GM12878 (cell line): ENCODE results near the gene BRIX1. TPM values are rescaled to one million over a fixed set of nuclear protein-coding genes. Genes with fewer than 3 reads are reported as not detected.

Source experiments
- BHLHE40 ChIP-seq, 2 experiments: fragments of 450-650 bp in 1 of 2; IDR thresholded peaks; 2 replicates each; pipeline ENCODE4 v1.6.1; 2011 to 2017; ENCODE audit warnings: low read depth in 2 of 2, borderline replicate concordance in 1 of 2, improper control_type of control experiment in 1 of 2, low read length in 1 of 2, mild to moderate bottlenecking in 1 of 2
- BMI1 ChIP-seq: fragments of 450-650 bp; IDR thresholded peaks from 2 replicates; pipeline ENCODE4 v1.6.1; 2016; ENCODE audit warnings: mild to moderate bottlenecking, moderate library complexity, borderline replicate concordance
- CHD4 ChIP-seq: fragments of 200-600 bp; sonication (generic); IDR thresholded peaks from 2 replicates; pipeline ENCODE4 v1.6.1; 2016; ENCODE audit warnings: mild to moderate bottlenecking
- CREB1 ChIP-seq: IDR thresholded peaks from 2 replicates; pipeline ENCODE4 v1.6.1; 2012; ENCODE audit warnings: low read depth, mild to moderate bottlenecking, inconsistent platforms
- CREM ChIP-seq: IDR thresholded peaks from 2 replicates; pipeline ENCODE4 v1.6.1; 2014; ENCODE audit warnings: antibody characterized with exemption, low read depth
- EGR1 ChIP-seq, 2 experiments: IDR thresholded peaks; 1 replicate in 1 of 2; 2 replicates in 1 of 2; pipeline ENCODE4 v1.6.1; 2011 to 2012; ENCODE audit warnings: low read depth in 2 of 2, low read length in 2 of 2, borderline replicate concordance in 1 of 2, mild to moderate bottlenecking in 1 of 2, moderate library complexity in 1 of 2
- EZH2 ChIP-seq: IDR thresholded peaks from 2 replicates; pipeline ENCODE4 v1.6.1; 2012; ENCODE audit warnings: low read depth, mild to moderate bottlenecking, control low read depth, inconsistent platforms, low read length, borderline replicate concordance; ENCODE audit not compliant: control insufficient read depth
- LARP7 ChIP-seq: fragments of 450-650 bp; IDR thresholded peaks from 2 replicates; pipeline ENCODE4 v1.6.1; 2017; ENCODE audit warnings: mild to moderate bottlenecking
- MEF2B ChIP-seq: fragments of 450-650 bp; IDR thresholded peaks from 2 replicates; pipeline ENCODE4 v1.6.1; 2018; ENCODE audit warnings: mild to moderate bottlenecking, moderate library complexity; ENCODE audit not compliant: partially characterized antibody, poor library complexity, severe bottlenecking
- MTA3 ChIP-seq: IDR thresholded peaks from 2 replicates; pipeline ENCODE4 v1.6.1; 2012; ENCODE audit warnings: low read length, inconsistent platforms, borderline replicate concordance
- MYB ChIP-seq: fragments of 150-350 bp; IDR thresholded peaks from 2 replicates; pipeline ENCODE4 v1.6.1; 2014; ENCODE audit warnings: mild to moderate bottlenecking, low read depth, low read length, borderline replicate concordance
- MYC ChIP-seq: IDR thresholded peaks from 2 replicates; pipeline ENCODE4 v1.6.1; 2011; ENCODE audit warnings: mild to moderate bottlenecking, low read length, moderate library complexity, inconsistent platforms; ENCODE audit not compliant: insufficient read depth, insufficient replicate concordance, insufficient read length, severe bottlenecking
- NBN ChIP-seq: fragments of 450-650 bp; IDR thresholded peaks from 2 replicates; pipeline ENCODE4 v1.6.1; 2016
- NRF1 ChIP-seq: conservative IDR thresholded peaks from 2 replicates; pipeline ENCODE4 v1.6.1; 2011; ENCODE audit warnings: mild to moderate bottlenecking, low read depth, low read length, improper control_type of control experiment
- POLR2A ChIP-seq: IDR thresholded peaks from 2 replicates; pipeline ENCODE4 v1.6.1; 2011; ENCODE audit warnings: low read depth, mild to moderate bottlenecking, low read length
- RBBP5 ChIP-seq: fragments of 200-600 bp; sonication (generic); conservative IDR thresholded peaks from 2 replicates; pipeline ENCODE4 v1.6.1; 2016
- RCOR1 ChIP-seq: conservative IDR thresholded peaks from 2 replicates; pipeline ENCODE4 v1.6.1; 2012; ENCODE audit warnings: low read depth, low read length, improper control_type of control experiment
- RELA ChIP-seq: fragments of 450-650 bp; IDR thresholded peaks from 2 replicates; pipeline ENCODE4 v1.8.0; 2014; ENCODE audit warnings: borderline replicate concordance; ENCODE audit not compliant: partially characterized antibody
- RUNX3 ChIP-seq: IDR thresholded peaks from 2 replicates; pipeline ENCODE4 v1.6.1; 2012; ENCODE audit warnings: low read length, inconsistent platforms
- SIN3A ChIP-seq: IDR thresholded peaks from 2 replicates; pipeline ENCODE4 v1.6.1; 2012; ENCODE audit warnings: low read depth, low read length, improper control_type of control experiment
- SUPT20H ChIP-seq: IDR thresholded peaks from 2 replicates; pipeline ENCODE4 v1.6.1; 2011; ENCODE audit warnings: low read depth, mild to moderate bottlenecking, low read length, moderate library complexity, borderline replicate concordance; ENCODE audit not compliant: control insufficient read depth
- TBL1XR1 ChIP-seq: IDR thresholded peaks from 2 replicates; pipeline ENCODE4 v1.6.1; 2012; ENCODE audit warnings: low read depth, low read length, improper control_type of control experiment
- ZBED1 ChIP-seq: IDR thresholded peaks from 2 replicates; pipeline ENCODE4 v1.6.1; 2016; ENCODE audit warnings: borderline replicate concordance
- ZNF207 ChIP-seq: fragments of 450-650 bp; IDR thresholded peaks from 2 replicates; pipeline ENCODE4 v1.6.1; 2014; ENCODE audit warnings: antibody characterized with exemption, mild to moderate bottlenecking, borderline replicate concordance
- ZSCAN29 ChIP-seq: fragments of 450-650 bp; IDR thresholded peaks from 2 replicates; pipeline ENCODE4 v1.6.1; 2017; ENCODE audit warnings: mild to moderate bottlenecking, moderate library complexity
- polyA plus RNA-seq, 11 experiments: library from polyadenylated mRNA; depleted of rRNA in 4 of 11; unstranded in 6 of 11; stranded (reverse) in 5 of 11; fragments of >200 nt; fragmentation: Nextera tagmentation in 4 of 11; fragmentation: Illumina TruSeq in 1 of 11; extraction: Ambion mirVana in 4 of 11; extraction: Trizol in 1 of 11; gene quantifications; 1 replicate in 1 of 11; 2 replicates in 10 of 11; pipeline versions ENCODE4 v1.2.1 to v1.2.3, GENCODE V29; 2011 to 2016; ENCODE audit warnings: inconsistent platforms in 2 of 11, missing spikeins in 2 of 11, low read depth in 1 of 11
- total RNA-seq, 4 experiments: library from RNA; depleted of rRNA in 3 of 4; stranded (reverse); fragments of >200 nt in 3 of 4; fragmentation: Illumina TruSeq in 1 of 4; extraction: Trizol in 1 of 4; gene quantifications; 2 replicates each; pipeline versions ENCODE4 v1.2.1 to v1.2.3, GENCODE V29; 2013 to 2021
- TF ChIP-seq, protein P1 (sequence below), 3 experiments: IDR thresholded peaks in 2 of 3; conservative IDR thresholded peaks in 1 of 3; 2 replicates each; pipeline ENCODE4 v1.5.1; 2011; ENCODE audit warnings: low read depth in 3 of 3, low read length in 3 of 3, mild to moderate bottlenecking in 3 of 3, control low read depth in 2 of 3, moderate library complexity in 2 of 3, inconsistent platforms in 1 of 3, mixed read lengths in 1 of 3; ENCODE audit not compliant: control insufficient read depth in 2 of 3, insufficient read depth in 1 of 3; ENCODE audit errors: extremely low read depth in 1 of 3
- TF ChIP-seq, protein P2 (sequence below): fragments of 450-650 bp; IDR thresholded peaks from 2 replicates; pipeline ENCODE4 v1.6.1; 2017; ENCODE audit warnings: borderline replicate concordance

BRIX1 gene
- total and polyA plus RNA-seq, 10 of the 15 experiments (the other 5 are each of a cell fraction or from before 2014, with no cell fraction given) = 48.3 to 119 (median 78.9) TPM

- TF ChIP-seq, protein P1, sequence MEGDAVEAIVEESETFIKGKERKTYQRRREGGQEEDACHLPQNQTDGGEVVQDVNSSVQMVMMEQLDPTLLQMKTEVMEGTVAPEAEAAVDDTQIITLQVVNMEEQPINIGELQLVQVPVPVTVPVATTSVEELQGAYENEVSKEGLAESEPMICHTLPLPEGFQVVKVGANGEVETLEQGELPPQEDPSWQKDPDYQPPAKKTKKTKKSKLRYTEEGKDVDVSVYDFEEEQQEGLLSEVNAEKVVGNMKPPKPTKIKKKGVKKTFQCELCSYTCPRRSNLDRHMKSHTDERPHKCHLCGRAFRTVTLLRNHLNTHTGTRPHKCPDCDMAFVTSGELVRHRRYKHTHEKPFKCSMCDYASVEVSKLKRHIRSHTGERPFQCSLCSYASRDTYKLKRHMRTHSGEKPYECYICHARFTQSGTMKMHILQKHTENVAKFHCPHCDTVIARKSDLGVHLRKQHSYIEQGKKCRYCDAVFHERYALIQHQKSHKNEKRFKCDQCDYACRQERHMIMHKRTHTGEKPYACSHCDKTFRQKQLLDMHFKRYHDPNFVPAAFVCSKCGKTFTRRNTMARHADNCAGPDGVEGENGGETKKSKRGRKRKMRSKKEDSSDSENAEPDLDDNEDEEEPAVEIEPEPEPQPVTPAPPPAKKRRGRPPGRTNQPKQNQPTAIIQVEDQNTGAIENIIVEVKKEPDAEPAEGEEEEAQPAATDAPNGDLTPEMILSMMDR (IDR thresholded peaks at IDR 0.05 in 2 of 3, conservative IDR thresholded peaks at IDR 0.05 in 1 of 3; ENCODE audit: control insufficient read depth in 2 of 3, extremely low read depth in 1 of 3, insufficient read depth in 1 of 3, low read depth in 3 of 3, low read length in 3 of 3) = peak in 2 of 3 experiments; percentile 12 to 43; a peak in 3 of 6 replicates
- TF ChIP-seq MYC (peak; percentile 91), EZH2 (no peak), CREM (peak; percentile 88), BMI1 (no peak), RUNX3 (peak; percentile 95), TBL1XR1 (peak; percentile 68; the same call in 1 of the 2 replicates), BHLHE40 (IDR thresholded peaks at IDR 0.05; ENCODE audit: borderline replicate concordance in 1 of 2, low read depth in 2 of 2, low read length in 1 of 2) (peak; percentile 93 to 96), CHD4 (no peak), NRF1 (no peak), SIN3A (peak; percentile 96), LARP7 (no peak), SUPT20H (no peak), RELA (peak; percentile 71), POLR2A (peak; percentile 90), NBN (peak; percentile 90), MYB (no peak), MTA3 (no peak), CREB1 (peak; percentile 72), ZBED1 (peak; percentile 71; the same call in 1 of the 2 replicates), RCOR1 (peak; percentile 84; the same call in 1 of the 2 replicates), EGR1 (IDR thresholded peaks at IDR 0.05; ENCODE audit: borderline replicate concordance in 1 of 2, low read depth in 2 of 2, low read length in 2 of 2) (peak in 1 of 2 experiments; percentile 90; a peak in 2 of 3 replicates), ZSCAN29 (no peak), ZNF207 (peak; percentile 88; the same call in 1 of the 2 replicates), MEF2B (peak; percentile 41), RBBP5 (no peak)
- TF ChIP-seq, protein P2, sequence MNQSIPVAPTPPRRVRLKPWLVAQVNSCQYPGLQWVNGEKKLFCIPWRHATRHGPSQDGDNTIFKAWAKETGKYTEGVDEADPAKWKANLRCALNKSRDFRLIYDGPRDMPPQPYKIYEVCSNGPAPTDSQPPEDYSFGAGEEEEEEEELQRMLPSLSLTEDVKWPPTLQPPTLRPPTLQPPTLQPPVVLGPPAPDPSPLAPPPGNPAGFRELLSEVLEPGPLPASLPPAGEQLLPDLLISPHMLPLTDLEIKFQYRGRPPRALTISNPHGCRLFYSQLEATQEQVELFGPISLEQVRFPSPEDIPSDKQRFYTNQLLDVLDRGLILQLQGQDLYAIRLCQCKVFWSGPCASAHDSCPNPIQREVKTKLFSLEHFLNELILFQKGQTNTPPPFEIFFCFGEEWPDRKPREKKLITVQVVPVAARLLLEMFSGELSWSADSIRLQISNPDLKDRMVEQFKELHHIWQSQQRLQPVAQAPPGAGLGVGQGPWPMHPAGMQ = no peak
Observed at GRCh38 chr5:34915139-34915855, at the start of gene BRIX1, which contains the start of gene RAD1 (continued).
